GM12874 (cell line): Measurements from ENCODE around the gene MN1.

Source experiments
- CTCF ChIP-seq: IDR thresholded peaks from 2 replicates; pipeline ENCODE4 v1.5.1; 2011; ENCODE audit warnings: low read depth, mild to moderate bottlenecking, control low read depth, low read length, moderate library complexity; ENCODE audit not compliant: insufficient read depth

The MN1 gene

GRCh38 chr22:27760474-27760873, 41.1 kb downstream of the MN1 start:
- no peak for TF ChIP-seq CTCF

GRCh38 chr22:27757928-27758525, 43.5 kb downstream of the MN1 start:
- TF ChIP-seq CTCF = no peak

- TF ChIP-seq CTCF = no peak
Observed at GRCh38 chr22:27756212-27756660, 45.3 kb downstream of the MN1 start.

GRCh38 chr22:27755521-27756211, 45.9 kb downstream of the MN1 start:
- TF ChIP-seq CTCF = no peak

GRCh38 chr22:27754888-27755480, 46.6 kb downstream of the MN1 start:
- TF ChIP-seq CTCF = no peak

- no peak for TF ChIP-seq CTCF
Observed at GRCh38 chr22:27754247-27754887, 47.2 kb downstream of the MN1 start.

GRCh38 chr22:27752771-27753170, 48.8 kb downstream of the MN1 start:
- no peak for TF ChIP-seq CTCF
